ENCODE data around the gene RBL2. TPM values are rescaled to one million over a fixed set of nuclear protein-coding genes. Genes with fewer than 3 reads are reported as not detected.

RBL2 gene
- total and polyA plus RNA-seq, 2 of the 8 experiments (the other 6 are each of a cell fraction or from before 2014, with no cell fraction given) = 13.9 to 22.1 TPM

- TF ChIP-seq RAD21 (IDR thresholded peaks at IDR 0.05 in 1 of 2, conservative IDR thresholded peaks at IDR 0.05 in 1 of 2; ENCODE audit: low read depth in 2 of 2, low read length in 2 of 2) = no peak
- no peak for TF ChIP-seq SP1 (IDR thresholded peaks at IDR 0.05; ENCODE audit: low read depth, low read length)
- TF ChIP-seq BCL11A (IDR thresholded peaks at IDR 0.05; ENCODE audit: low read depth in 2 of 2, low read length in 2 of 2) = no peak
These were observed 22.4 kb downstream of the RBL2 start (continued) for GRCh38 chr16:53456625-53457024.
